Mucosa of descending colon (tissue), 3 donors: ENCODE data around the gene ZBTB1. TPM values are rescaled to one million over a fixed set of nuclear protein-coding genes. Genes with fewer than 3 reads are reported as not detected.
A peak's percentile ranks its signal among the peaks of the same experiment; 100 is the strongest.

ENCODE experiments used
- ATAC-seq: fragments of 200-7000 bp; cut with Tn5 transposase; one replicate; pipeline ENCODE4 v1.9.1; 2020; ENCODE audit warnings: mild to moderate bottlenecking, moderate library complexity
- DNase-seq, 3 donors: peaks; one replicate each; pipeline ENCODE4 v3.0.0-alpha.2; 2020
- H3K36me3 ChIP-seq: fragments of 200-600 bp; one replicate; pipeline ENCODE4 v1.8.0; 2021; ENCODE audit warnings: low read depth, mild to moderate bottlenecking
- H3K4me1 ChIP-seq: fragments of 200-600 bp; one replicate; pipeline ENCODE4 v1.8.0; 2021; ENCODE audit warnings: low read depth, mild to moderate bottlenecking
- H3K4me3 ChIP-seq: fragments of 200-600 bp; one replicate; pipeline ENCODE4 v1.8.0; 2021; ENCODE audit warnings: mild to moderate bottlenecking
- H3K9me3 ChIP-seq: fragments of 200-600 bp; one replicate; pipeline ENCODE4 v1.8.0; 2021; ENCODE audit warnings: mild to moderate bottlenecking
- CTCF ChIP-seq: fragments of 200-600 bp; IDR thresholded peaks from one replicate; pipeline ENCODE4 v1.8.0; 2022; ENCODE audit warnings: antibody characterized with exemption, mild to moderate bottlenecking
- intact Hi-C, 2 donors: fragments of 100-400 bp; cut with DNase I in 1 of 2; cut with micrococcal nuclease in 1 of 2; formaldehyde crosslinking; loops; one replicate each; pipeline versions ENCODE4 v1.11.0 to v1.11.1; 2022; cut with DNase I, micrococcal nuclease
- total RNA-seq, 3 donors: library from RNA; stranded (reverse); fragmentation: NEBNext Ultra II Directional in 2 of 3; extraction: Animal tissue kit (Norgen Biotek cat#: 25700) in 2 of 3; gene quantifications; one replicate each; pipeline versions ENCODE4 v1.2.1 to v1.2.4, GENCODE V29; 2021 to 2023
- donor health status: DM: no; HTN: no; CAD: no; lungs with moderate emphysema.
- donor health status: DM: no; HTN: no; CAD: no.
- donor health status: DM: no; HTN: yes; CAD: no.

ZBTB1 gene
- total RNA-seq, 3 donors from 2014 or later = 26.5 to 40.9 (median 33.0) TPM

- H3K9me3 ChIP-seq = peaks cover 3% of the 10 kb centered on the region
- no peak for ATAC-seq
- intact Hi-C loops = loop anchor here (5.0 to 10.0 kb wide), 2 partner anchors 92 to 94 kb away; no protein-coding TSS in a partner anchor
- H3K4me3 ChIP-seq = no peak overlapping the region
- H3K4me1 ChIP-seq = no peaks in the 10 kb centered on the region
- DNase-seq = no peak
- TF ChIP-seq CTCF = no peak
- peaks cover 3% of the 10 kb centered on the region for H3K36me3 ChIP-seq
Observed at GRCh38 chr14:64542836-64543201, 38.2 kb downstream of the ZBTB1 start.

GRCh38 chr14:64544607-64545312, 40.2 kb downstream of the ZBTB1 start:
- no peak overlapping the region for H3K4me3 ChIP-seq
- peaks cover 3% of the 10 kb centered on the region for H3K36me3 ChIP-seq
- intact Hi-C loops = loop anchor here (5.0 to 10.0 kb wide), 2 partner anchors 90 to 93 kb away; no protein-coding TSS in a partner anchor
- ATAC-seq (no peak), DNase-seq (no peak)
- peaks cover 9% of the 10 kb centered on the region for H3K4me1 ChIP-seq
- H3K9me3 ChIP-seq = peaks cover 3% of the 10 kb centered on the region
- no peak for TF ChIP-seq CTCF

- no peak for DNase-seq
- no peak for TF ChIP-seq CTCF
- Histone ChIP-seq H3K4me1 (peaks cover 10% of the 10 kb centered on the region), H3K9me3 (no peaks in the 10 kb centered on the region), H3K4me3 (no peak overlapping the region), H3K36me3 (no peaks in the 10 kb centered on the region)
- intact Hi-C loops = loop anchor here in 1 of 2 donors (10.0 kb wide), 1 partner anchor 86 kb away; no protein-coding TSS in a partner anchor
- ATAC-seq = no peak
Observed at GRCh38 chr14:64549016-64549415, 44.4 kb downstream of the ZBTB1 start.

DNA sequence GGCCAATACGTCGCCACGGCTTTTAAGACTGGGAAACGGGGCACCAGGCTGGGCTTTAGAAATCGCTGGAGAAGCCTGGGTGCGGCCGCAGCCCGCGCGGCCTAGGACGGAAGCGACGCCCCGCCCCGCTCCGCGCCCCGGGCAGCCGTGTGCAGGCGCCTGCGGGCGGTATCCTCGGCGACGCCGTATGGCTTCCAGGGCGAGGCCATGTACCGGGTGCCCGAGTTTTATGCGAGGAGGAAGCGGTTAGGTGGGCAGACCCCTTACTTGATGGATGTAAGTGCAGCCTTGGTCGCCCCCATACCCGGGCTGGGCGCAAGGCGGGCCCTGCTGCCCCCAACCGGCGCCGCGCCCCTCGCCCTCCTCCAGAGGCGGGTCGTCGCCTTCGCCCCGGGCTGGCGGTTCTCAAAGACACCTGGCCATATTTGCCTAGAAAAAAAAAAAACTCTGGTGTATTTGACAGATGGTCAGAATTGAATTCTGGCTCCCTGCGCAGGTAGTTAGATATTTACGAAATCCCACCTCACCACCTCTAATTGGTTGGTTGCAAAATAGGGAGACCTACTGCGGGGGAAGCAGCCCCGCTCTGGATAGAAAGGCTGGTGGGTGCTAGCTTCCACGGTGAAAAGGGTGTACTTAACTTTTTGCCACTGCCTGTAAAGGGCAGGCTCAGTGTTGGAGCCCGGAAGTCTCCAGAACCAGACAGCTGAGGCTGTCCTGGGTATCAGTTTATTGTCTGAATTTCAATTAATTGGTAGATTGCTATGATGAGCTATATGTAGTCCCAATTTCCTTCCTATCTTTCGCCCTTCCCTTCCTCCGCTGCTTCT, 45.4 kb downstream of the ZBTB1 start, which contains the start of gene PPP1R36:
PPP1R36 (plus strand) TSS at position 171 of the 830 bp plus-strand sequence; CDS start at position 208, 37 bp downstream.
- DNase-seq = peak; percentile 83 to 88 (median 84)
- intact Hi-C loops = loop anchor here in 1 of 2 donors (10.0 kb wide), 1 partner anchor 85 kb away; no protein-coding TSS in a partner anchor
- peak within 1 kb of the TSS; percentile 10 for H3K4me3 ChIP-seq
- peaks cover 15% of the 10 kb centered on the region for H3K4me1 ChIP-seq
- ATAC-seq = peak; percentile 98
- no peak for TF ChIP-seq CTCF
- no peaks in the 10 kb centered on the region for H3K9me3 ChIP-seq
- no peaks in the 10 kb centered on the region for H3K36me3 ChIP-seq

DNA sequence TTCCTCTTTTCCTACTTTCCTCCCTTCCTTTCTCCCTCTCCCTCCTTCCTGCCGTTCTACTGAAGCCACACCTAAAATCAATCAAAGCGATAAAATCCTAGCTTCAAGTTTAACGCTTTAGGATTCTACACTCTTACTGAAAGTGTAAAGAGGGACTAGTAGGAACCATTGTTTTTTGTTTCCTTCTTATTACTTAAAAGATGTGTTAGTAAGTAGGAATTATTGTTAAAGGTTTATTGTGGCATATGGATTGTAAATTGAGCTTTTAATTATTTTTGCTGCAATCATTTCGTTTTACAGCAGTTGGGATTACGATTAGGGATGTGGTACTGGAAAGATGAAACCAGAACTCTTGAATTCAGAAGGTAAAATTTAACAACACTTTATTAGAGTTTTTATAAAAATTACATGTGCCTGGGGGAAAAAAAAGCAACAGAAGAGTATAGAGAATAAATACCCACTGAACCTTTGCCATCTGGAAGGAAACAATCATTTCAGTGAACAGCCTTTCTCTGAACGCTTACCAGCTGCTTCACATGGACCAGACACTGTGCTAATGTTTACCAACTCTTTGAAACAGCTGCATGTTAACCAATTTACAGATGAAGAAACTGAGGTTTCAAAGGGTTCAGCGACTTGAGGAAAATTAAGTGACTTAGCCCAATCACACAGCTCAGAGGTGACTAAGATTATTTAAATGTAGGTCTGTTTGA, 46.2 kb downstream of the ZBTB1 start:
- no peak for TF ChIP-seq CTCF
- Histone ChIP-seq H3K36me3 (no peaks in the 10 kb centered on the region), H3K9me3 (no peaks in the 10 kb centered on the region), H3K4me3 (no peak overlapping the region), H3K4me1 (peaks cover 15% of the 10 kb centered on the region)
- intact Hi-C loops = no loop called here
- DNase-seq (no peak), ATAC-seq (peak; percentile 12)
